Activated CD8-positive, alpha-beta memory T cell treated with anti-CD3 and anti-CD28 coated beads, Interleukin-2, amount 50 U/mL, for 48 hours (primary cell): ENCODE results near the gene GOLGA8N.
"Not testable (repeated sequence)": the region's sequence is repeated elsewhere in the genome, so short reads cannot be mapped to it uniquely, and the experiment has no call there.

Experiments used
- DNase-seq: peaks from one replicate; pipeline ENCODE4 v3.0.0-alpha.2; 2020

The GOLGA8N gene

DNA sequence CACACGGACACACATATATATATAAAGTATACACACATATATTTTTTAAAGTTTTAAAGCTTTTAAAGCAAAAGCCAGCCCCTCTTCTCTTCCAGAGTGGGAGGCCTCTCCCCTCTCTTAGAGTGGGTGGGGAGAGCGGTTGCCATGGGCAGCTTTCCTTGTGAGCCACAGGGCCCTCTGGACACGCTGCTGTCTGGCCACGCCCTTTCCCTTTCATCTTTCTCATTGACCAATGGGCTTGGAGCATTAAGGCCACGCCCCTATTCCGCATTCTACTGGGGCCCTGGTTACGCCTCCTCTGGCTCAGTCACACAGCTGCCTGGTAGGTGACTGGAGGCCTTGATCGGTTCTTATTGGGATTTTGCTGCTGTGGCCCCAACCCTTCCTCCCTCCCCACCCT lies at the start of gene GOLGA8N:
GOLGA8N (plus strand) TSS at position 306 of the 400 bp plus-strand sequence.
- not testable (repeated sequence) for DNase-seq

DNA sequence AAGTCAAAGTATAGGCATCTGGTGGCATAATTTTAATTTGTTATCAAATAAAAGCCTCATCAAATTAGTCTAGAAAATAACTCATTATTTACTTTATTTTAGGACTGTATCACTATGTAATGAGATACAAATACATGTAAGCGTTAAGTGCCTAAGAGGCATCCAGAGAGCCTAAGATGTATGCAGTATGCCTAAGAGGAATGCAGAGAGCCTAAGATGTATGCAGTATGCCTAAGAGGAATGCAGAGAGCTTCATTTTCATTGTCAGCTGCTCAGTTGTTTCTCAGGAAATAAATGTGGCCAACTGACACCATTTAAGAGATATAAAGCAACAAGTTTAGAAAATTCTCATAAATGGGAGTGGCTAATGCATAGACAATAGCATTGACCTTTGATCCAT lies 49.8 kb upstream of the GOLGA8N start:
- DNase-seq: not testable (repeated sequence)

- DNase-seq: not testable (repeated sequence)
Observed at GRCh38 chr15:32545129-32545528, 48.1 kb upstream of the GOLGA8N start.

GRCh38 chr15:32554587-32554986 lies 38.7 kb upstream of the GOLGA8N start:
- DNase-seq: not testable (repeated sequence)

DNA sequence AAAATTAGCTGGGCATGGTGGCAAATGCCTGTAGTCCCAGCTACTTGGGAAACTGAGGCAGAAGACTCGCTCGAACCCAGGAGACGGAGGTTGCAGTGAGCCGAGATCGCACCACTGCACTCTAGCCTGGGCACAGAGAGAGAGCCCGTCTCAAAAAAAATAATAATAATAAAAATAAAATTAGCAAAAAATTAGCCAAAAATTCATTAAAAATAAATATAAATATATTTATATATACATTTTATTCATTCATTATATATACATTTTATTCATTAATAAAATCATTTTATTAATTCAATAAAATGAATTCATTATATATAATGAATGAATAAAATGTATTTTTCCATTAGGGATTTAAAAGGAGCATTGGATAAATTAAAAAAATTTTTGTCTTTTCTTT lies 31.1 kb upstream of the GOLGA8N start:
- DNase-seq: not testable (repeated sequence)

DNA sequence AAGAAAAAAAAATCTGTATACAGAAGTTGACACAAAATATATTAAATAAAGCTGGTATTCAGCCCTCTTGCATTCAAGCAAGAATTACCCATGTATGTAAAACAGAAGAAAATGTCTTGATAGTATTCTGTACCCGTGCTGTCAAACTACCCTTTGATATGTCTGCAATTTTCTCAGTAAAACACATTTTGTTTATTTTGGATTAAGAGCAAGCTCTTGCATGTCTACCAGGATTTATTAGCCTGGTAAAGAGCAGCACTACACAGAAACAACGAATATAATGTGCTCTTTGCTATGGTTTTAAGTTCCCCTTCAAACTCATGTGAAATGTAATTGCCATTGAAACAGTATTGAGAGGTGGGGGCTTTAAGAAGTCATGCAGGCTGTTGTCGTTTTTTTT lies 24.3 kb upstream of the GOLGA8N start:
- DNase-seq: not testable (repeated sequence)

DNA sequence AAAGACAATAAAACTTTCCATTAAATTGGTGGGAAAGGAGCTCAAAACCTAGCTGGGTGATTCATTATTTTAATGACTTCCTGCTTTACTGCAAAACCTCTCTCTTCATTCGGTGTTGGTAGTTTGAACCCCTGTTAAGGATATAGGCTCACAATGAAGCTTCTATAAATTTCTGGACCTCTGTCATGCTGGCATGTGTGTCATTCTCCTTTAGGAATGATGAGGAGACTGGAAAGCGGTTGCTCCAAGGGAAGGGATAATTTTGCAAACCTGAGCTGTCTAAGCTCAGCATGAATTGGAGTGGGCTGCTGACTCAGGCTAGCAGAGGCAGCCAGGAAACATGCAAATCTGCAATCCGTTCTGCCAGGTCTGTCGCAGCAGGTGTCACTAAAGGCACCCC lies 14.8 kb upstream of the GOLGA8N start:
- not testable (repeated sequence) for DNase-seq

DNA sequence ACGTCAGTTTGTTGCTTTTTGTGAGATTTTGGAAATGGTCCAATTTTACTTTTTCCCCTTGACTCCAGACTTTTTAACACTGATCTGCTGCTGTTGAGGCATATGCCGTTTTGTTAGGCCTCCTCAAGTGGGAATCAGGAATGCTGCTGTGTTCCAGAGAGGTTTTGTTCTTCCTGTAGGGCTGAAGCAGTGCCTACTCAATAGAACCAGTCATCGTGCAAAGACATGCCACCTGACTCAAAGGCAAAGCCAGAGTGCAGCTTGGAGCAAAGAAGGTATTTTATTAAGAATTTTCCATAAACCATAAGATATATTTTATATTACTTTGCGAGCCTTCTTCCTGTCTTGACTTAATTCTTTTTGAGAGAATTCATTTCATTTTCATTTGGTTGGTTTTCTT lies 7.4 kb upstream of the GOLGA8N start:
- not testable (repeated sequence) for DNase-seq

- not testable (repeated sequence) for DNase-seq
Observed at GRCh38 chr15:32609518-32609917, 16.3 kb downstream of the GOLGA8N start.

DNA sequence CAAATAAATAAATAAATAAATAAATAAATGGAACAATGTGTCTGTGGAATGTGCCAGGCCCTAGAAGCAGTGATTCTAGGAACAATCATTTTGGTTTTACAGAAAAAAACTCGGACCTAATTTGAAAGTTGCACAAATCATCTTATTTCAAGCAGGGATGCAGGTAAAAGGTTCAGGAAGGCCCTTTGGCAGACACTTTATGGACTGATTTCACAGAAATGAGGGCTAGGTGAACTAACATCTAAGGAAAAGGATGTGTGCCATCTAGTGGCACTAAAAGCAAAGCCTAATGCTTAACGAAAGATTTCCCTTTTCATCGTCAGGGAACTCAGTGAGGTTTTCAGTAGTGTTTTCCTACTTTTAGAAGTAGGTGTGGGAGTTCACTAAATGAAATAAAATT lies 17.5 kb downstream of the GOLGA8N start:
- not testable (repeated sequence) for DNase-seq

- not testable (repeated sequence) for DNase-seq
Observed at GRCh38 chr15:32614712-32615050, 21.4 kb downstream of the GOLGA8N start.

DNA sequence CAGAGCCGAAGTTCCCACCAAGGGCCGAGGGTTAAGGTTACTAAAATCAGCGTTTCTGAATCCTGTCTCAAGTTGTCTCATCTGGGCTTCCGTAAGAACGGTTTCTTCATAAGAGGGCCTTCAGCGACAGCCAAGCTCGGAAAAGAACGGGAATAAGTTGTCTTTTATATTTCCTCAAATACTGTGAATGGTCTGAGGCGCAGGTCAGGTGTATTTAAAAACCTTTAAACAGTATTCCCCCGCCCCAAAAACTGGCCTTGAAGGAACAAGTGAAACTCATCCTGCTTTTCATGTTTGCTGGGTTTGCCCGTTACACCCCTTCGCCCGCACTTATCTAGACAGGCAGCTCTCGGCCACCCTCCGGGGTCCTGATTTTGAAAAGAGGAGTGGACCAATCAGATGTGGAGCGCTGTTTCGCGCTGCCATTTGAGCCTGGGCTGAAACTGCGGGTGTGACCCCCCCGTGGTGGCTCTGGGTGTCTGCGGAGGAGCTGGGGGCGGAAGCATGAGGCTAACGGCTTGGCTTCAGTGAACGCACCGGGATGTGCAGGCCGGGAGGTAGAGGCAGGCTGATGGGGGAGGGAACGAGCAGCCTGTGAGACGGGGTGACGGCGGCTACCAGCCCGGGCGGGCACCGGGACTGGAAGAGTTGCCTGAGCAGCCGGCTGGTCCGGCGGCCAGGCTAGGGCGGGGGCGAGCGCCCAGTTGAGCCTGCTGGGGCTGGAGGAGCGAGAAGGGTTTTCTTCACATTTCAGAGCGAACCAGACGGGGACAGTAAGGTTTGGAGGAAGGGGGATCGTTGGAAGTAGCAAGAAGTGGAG lies 22.0 kb downstream of the GOLGA8N start, which contains the start of gene ARHGAP11A:
ARHGAP11A (plus strand) TSS at position 454 of the 820 bp plus-strand sequence. CDS start 708 bp downstream, outside the sequence.
- DNase-seq: peak; percentile 84

DNA sequence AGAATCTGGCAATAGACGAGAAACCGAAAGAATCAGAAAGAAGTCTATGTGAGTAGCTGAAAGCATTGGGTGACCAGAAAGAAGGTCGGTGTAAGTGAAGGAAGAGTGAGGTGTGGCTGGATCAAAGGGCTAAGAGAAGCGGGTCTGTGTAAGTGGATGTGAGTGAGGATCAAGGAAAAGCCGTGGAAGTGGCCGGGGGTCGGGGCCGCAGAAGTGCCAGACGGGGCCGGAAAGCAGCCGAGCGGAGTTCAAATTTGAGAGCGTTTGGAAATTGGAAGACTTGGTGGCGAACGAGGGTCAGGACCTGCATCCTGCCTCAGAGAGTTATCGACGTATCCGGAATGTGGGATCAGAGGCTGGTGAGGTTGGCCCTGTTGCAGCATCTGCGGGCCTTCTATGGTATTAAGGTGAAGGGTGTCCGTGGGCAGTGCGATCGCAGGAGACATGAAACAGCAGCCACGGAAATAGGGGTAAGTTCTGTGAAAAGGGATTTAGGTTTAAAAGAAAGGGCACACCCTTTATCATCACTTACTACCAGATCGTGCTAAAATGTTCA lies 22.7 kb downstream of the GOLGA8N start:
- DNase-seq: not testable (repeated sequence)

DNA sequence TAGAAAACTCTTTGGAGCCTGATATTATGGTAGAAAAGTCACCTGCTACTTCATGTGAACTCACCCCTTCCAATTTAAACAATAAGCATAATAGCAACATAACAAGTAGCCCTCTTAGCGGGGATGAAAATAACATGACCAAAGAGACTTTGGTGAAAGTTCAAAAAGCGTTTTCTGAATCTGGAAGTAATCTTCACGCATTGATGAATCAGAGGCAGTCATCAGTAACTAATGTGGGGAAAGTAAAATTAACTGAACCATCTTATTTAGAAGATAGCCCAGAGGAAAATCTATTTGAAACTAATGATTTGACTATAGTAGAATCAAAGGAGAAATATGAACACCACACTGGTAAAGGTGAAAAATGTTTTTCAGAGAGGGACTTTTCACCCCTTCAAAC lies 43.2 kb downstream of the GOLGA8N start:
- no peak for DNase-seq

DNA sequence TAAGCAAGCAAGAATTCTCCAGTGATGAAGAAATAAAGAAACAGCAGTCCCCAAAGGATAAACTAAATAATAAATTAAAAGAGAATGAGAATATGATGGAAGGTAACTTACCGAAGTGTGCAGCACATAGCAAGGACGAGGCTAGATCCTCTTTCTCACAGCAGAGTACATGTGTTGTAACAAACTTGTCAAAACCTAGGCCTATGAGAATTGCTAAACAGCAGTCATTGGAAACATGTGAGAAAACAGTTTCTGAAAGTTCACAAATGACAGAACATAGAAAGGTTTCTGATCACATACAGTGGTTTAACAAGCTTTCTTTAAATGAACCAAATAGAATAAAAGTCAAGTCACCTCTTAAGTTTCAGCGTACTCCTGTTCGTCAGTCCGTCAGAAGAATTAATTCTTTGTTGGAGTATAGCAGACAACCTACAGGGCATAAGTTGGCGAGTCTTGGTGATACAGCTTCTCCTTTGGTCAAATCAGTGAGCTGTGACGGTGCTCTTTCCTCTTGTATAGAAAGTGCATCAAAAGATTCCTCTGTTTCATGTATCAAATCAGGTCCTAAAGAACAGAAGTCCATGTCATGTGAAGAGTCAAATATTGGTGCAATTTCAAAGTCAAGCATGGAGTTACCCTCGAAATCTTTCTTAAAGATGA lies 43.8 kb downstream of the GOLGA8N start:
- DNase-seq: no peak

- DNase-seq: no peak
Observed at GRCh38 chr15:32637704-32638103, 44.4 kb downstream of the GOLGA8N start.

DNA sequence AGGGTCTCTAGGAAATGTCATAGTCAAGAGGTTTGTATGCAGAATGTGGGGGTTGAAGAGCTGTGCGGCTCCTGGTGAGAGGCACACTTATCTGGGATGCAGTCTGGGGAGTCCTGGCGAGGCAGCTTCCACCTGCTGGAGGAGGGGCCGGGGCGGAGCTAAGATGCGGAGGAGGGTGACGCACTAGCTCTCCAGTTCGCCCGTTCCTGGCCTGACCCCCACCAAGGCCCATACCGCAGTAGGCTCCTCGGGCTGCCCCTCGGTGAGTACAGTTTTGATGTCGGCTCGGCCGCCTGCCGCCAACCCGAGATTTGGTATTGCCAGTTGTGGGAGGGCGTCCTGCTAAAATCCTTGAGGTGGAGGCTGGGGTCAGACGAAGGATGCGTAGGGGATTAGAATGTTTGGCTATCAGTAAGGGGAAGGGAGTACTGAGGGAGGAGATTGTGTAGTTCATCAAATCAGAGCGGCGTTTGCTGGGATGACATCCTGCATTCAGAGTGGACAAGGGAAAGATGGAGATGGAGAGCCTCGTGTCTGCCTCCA lies 48.3 kb downstream of the GOLGA8N start, which contains the start of gene SCG5:
SCG5 (plus strand) TSS at position 194 of the 543 bp plus-strand sequence. CDS start 1,883 bp downstream, outside the sequence.
- no peak for DNase-seq

DNA sequence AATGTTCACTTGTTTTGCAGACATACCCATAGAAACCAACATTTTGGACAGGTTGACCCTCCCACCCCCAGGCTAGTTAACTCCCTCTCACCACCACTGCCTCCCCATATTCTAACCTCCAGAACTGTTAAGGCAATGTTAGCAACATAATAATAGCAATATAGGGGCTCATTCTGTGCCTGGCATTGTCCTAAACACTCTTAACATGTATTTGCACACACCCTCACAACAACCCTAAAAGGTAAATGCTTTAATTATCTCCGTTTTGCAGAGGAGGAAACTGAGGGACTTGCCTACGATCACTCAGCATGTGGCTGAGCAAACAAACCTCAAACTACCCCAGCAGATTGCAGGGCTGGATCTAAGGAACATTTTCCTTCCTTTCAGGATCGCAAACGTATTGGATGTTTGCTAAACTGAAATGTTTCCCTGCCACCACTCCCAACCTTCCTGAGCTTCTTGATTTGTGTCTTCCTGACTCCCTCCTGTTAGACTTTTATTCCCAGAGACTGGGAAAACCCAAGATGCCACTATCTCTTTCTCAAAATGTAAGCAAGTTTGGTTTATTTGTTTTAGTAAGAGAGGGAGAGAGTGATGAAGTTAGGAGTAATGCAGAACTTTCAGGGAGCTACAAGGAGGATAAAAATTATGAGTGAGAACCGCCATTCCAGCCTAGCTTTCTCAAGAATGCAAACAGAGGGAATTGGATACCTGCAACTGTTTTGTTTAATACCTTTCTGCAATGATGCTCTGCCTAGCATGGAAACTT lies 49.6 kb downstream of the GOLGA8N start:
- DNase-seq: no peak

- no peak for DNase-seq
Observed at GRCh38 chr15:32643907-32644445, 50.7 kb downstream of the GOLGA8N start.

- no peak for DNase-seq
Observed at GRCh38 chr15:32646291-32646690, 53.0 kb downstream of the GOLGA8N start.

DNA sequence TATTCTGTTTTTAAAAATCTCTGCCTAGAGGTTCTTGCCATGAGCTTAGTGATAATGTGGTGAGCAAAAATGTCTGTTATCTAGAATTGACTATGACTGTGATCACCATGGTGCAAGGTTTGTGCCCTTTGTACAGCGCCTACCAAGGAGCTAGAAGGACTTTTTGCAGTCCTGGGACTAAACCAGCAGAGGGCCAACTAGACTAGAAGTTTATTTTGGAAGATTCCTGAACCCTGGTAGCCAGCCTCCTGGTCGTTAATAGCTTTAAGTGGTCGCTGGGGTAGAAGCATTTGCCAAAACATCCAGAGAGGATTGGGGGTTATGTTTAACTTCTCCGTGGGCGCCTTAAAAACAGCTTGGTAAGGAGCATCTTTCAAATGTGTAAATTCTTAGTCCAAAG lies 56.1 kb downstream of the GOLGA8N start:
- no peak for DNase-seq

GRCh38 chr15:32651229-32651837 lies 58.1 kb downstream of the GOLGA8N start:
- DNase-seq: peak; percentile 66
